GM12801 (cell line): ENCODE measurements around the gene PLCG1.

Source experiments
- CTCF ChIP-seq: IDR thresholded peaks from one replicate; pipeline ENCODE4 v1.5.1; 2011; ENCODE audit warnings: control low read depth; ENCODE audit not compliant: insufficient read length; ENCODE audit errors: extremely low read depth

PLCG1 gene

DNA sequence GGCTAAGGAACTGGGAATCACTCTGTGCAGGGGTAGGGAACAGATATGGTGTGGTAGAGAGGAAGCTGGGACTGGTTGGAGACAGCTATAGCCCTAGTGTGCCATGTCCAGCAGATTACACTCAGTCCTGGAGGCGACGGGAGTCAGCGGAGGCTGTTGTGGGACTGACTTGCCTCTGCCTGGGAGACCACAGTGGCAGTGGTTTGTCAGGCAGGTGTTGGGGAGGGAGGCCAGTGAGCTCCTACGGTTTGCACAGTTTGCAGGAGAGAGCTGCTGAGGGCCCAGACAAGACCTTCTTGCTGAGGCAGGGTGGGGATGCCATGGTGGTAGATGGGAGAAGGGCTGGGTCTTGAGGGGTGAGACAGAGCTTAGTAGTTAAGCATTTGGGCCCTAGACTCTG, 4.9 kb downstream of the PLCG1 start:
- no peak for TF ChIP-seq CTCF

DNA sequence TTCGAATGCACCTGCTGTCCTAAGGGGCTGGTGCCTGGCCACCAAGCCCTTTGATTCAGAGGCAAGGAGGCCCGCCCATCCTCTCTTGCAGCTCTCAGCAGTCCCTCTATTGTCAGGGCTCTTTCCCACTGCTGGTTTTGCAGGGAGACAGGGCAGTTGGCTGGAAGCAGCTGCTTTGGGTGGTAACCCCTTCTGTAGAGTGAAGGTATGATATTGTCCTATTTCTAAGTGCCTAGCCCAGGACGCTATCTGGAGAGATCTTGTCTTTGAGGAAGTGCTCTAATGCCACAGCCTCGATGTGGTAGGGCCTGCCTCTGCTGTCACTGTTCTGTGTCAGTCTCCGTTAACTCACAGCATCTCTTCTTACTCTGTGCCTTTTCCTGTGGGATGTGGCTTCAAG, 5.6 kb downstream of the PLCG1 start:
- TF ChIP-seq CTCF = no peak

- TF ChIP-seq CTCF = no peak
Measured at GRCh38 chr20:41143354-41143753, 6.0 kb downstream of the PLCG1 start.

DNA sequence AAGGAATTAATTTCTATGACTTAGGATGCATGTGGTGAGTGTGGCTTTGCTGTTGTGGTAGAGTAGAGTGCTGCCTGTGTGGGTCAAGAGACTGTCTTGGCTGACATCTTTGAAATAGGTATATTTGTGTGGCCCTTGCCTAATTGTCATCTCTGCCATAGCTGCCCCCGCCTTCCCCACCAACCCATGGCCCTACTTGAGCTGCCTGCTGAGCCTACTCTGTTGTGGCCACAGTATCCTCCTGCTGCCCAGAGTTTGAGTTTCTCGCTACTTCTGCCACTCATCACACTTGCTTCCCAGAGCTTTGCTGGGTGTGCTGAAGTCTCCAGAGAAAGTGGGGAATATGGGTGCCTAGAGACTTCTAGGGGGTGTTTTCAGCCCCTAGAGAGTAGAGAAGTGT, 8.0 kb downstream of the PLCG1 start:
- no peak for TF ChIP-seq CTCF

DNA sequence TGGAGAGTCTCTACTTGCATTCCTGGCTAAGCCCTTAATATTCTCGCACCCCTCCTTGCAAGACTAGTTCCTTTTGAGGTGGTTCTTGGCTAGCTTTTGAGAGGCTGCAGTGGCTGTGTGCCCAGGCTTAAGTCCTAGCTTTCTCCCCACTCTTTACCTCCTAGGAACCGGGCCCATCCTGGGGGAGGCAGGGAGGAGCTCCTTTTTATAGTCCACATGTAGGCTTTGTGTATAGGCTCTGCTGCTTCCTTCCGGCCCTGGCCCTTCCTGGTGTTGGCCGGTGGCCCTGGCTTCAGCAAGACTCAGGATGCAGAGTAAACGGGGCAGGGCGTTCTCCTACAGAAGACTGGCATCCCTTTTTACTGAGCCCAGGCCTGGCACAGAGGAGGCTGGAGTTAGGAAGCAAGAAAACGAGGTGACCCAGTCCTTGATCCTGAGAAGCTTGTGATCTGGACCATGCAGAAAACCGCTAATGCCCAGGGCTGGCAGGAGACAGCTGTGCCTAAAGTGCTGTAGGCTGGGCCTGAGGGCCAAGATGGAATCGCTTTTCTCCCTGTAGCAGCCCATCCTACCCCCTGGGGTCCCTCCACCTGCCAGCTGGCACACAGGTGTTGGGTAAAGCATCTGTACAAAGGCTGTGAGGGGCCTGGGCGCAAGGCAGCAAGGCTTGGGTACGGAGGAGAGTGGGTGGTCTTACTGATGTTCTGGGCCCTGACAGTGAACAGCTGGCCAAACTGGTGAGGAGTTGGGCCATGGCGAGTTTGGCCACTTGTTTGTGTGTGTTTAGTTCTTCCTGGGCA, 8.7 kb downstream of the PLCG1 start:
- no peak for TF ChIP-seq CTCF

- no peak for TF ChIP-seq CTCF
Measured at GRCh38 chr20:41147767-41148191, 10.4 kb downstream of the PLCG1 start.

- no peak for TF ChIP-seq CTCF
Measured at GRCh38 chr20:41148942-41149341, 11.6 kb downstream of the PLCG1 start.

GRCh38 chr20:41150664-41151063, 13.3 kb downstream of the PLCG1 start:
- no peak for TF ChIP-seq CTCF
